Measurements from ENCODE around the gene YBX1. TPM values are rescaled to one million over a fixed set of nuclear protein-coding genes. Genes with fewer than 3 reads are reported as not detected.

The YBX1 gene
- total and polyA plus RNA-seq, 2 donors (not counting 1 experiment from before 2014, with no cell fraction given), result 164 to 345 TPM

- Mint-ChIP-seq H3K4me1 (peaks cover 55% of the 10 kb centered on the region), H3K9me3 (ENCODE audit: insufficient read depth) (no peaks in the 10 kb centered on the region), H3K4me3 (no peak overlapping the region), H3K27me3 (no peaks in the 10 kb centered on the region), H3K27ac (peak overlapping the region; percentile 7)
- no peak for ATAC-seq (ENCODE audit: low read depth)
- no peak for DNase-seq
- Histone ChIP-seq H3K9me3 (ENCODE audit: control extremely low read depth in 1 of 3, control insufficient read depth in 2 of 3, insufficient read depth in 1 of 3, low read length in 2 of 3) (no peaks in the 10 kb centered on the region), H3K4me2 (replicated peaks; ENCODE audit: low read depth, low read length, poor library complexity, severe bottlenecking) (no peak overlapping the region), H4K20me1 (ENCODE audit: control insufficient read depth, insufficient read depth, low read length, poor library complexity, severe bottlenecking) (peaks cover 93% of the 10 kb centered on the region), H3K4me1 (ENCODE audit: control insufficient read depth in 2 of 2, insufficient read depth in 2 of 2, low read length in 2 of 2) (peaks cover 37 to 42% of the 10 kb centered on the region in 2 donors), H3K27ac (ENCODE audit: low read length in 2 of 2) (no peak overlapping the region), H3K27me3 (replicated peaks in 1 of 4; ENCODE audit: control extremely low read depth in 1 of 4, control insufficient read depth in 3 of 4, insufficient read depth in 4 of 4, low read length in 3 of 4) (no peaks in the 10 kb centered on the region), H3K36me3 (replicated peaks in 1 of 2; ENCODE audit: control extremely low read depth in 1 of 2, control insufficient read depth in 1 of 2, extremely low read depth in 1 of 2, insufficient read depth in 2 of 2, low read length in 1 of 2) (peaks cover 6 to 58% of the 10 kb centered on the region in 2 experiments), H3K9ac (ENCODE audit: low read length) (no peak overlapping the region), H3K79me2 (ENCODE audit: control insufficient read depth, insufficient read depth, low read length) (peaks cover 88% of the 10 kb centered on the region), H2AFZ (ENCODE audit: insufficient read depth, low read depth, low read length, poor library complexity, severe bottlenecking) (no peak overlapping the region), H3K4me3 (ENCODE audit: control extremely low read depth in 1 of 5, extremely low read depth in 1 of 5, insufficient read depth in 1 of 5, low read depth in 2 of 5, low read length in 4 of 5) (no peak overlapping the region)
- TF ChIP-seq CTCF (IDR thresholded peaks at IDR 0.05), result no peak
- TF ChIP-seq EZH2 (IDR thresholded peaks at IDR 0.05; ENCODE audit: borderline replicate concordance, insufficient read depth, low read depth, low read length, poor library complexity, severe bottlenecking), result no peak
- ChIA-PET CTCF (interaction anchor here (1.1 kb wide), 1 partner anchor 380 kb away, joined by 3 read pairs; no protein-coding TSS in a partner anchor), POLR2A (no interaction called here)
- intact Hi-C loops (cut with micrococcal nuclease), result no loop called here
- WGBS (ENCODE audit: insufficient coverage), result no CpG with 5 or more reads among the region's 2 CpGs
Measured at GRCh38 chr1:42692911-42693310, 10.7 kb downstream of the YBX1 start.

- H3K36me3 ChIP-seq (replicated peaks in 1 of 2; ENCODE audit: control extremely low read depth in 1 of 2, control insufficient read depth in 1 of 2, extremely low read depth in 1 of 2, insufficient read depth in 2 of 2, low read length in 1 of 2), result peaks cover 5 to 90% of the 10 kb centered on the region in 2 experiments
- intact Hi-C loops (cut with micrococcal nuclease), result no loop called here
Measured at GRCh38 chr1:42698081-42698813, 16.0 kb downstream of the YBX1 start.

More at GRCh38 chr1:42698081-42698813, 16.0 kb downstream of the YBX1 start:
- H2AFZ ChIP-seq (ENCODE audit: insufficient read depth, low read depth, low read length, poor library complexity, severe bottlenecking), result no peak overlapping the region
- Mint-ChIP-seq H3K4me3 (no peak overlapping the region), H3K27me3 (no peaks in the 10 kb centered on the region), H3K27ac (peak overlapping the region; percentile 18), H3K9me3 (ENCODE audit: insufficient read depth) (no peaks in the 10 kb centered on the region), H3K4me1 (peaks cover 5% of the 10 kb centered on the region)
- no peak overlapping the region for H3K4me2 ChIP-seq (replicated peaks; ENCODE audit: low read depth, low read length, poor library complexity, severe bottlenecking)
- no peaks in the 10 kb centered on the region for H3K27me3 ChIP-seq (replicated peaks in 1 of 4; ENCODE audit: control extremely low read depth in 1 of 4, control insufficient read depth in 3 of 4, insufficient read depth in 4 of 4, low read length in 3 of 4)
- 100% methylated on average over 2 of the region's 4 CpGs for WGBS (ENCODE audit: insufficient coverage)
- ATAC-seq (ENCODE audit: low read depth) (no peak), DNase-seq (no peak)
- H3K9me3 ChIP-seq (ENCODE audit: control extremely low read depth in 1 of 3, control insufficient read depth in 2 of 3, insufficient read depth in 1 of 3, low read length in 2 of 3), result no peaks in the 10 kb centered on the region
- no peak overlapping the region for H3K27ac ChIP-seq (ENCODE audit: low read length in 2 of 2)
- no peak overlapping the region for H3K9ac ChIP-seq (ENCODE audit: low read length)
- ChIA-PET POLR2A (no interaction called here), CTCF (no interaction called here)
- no peak overlapping the region for H3K4me3 ChIP-seq (ENCODE audit: control extremely low read depth in 1 of 5, extremely low read depth in 1 of 5, insufficient read depth in 1 of 5, low read depth in 2 of 5, low read length in 4 of 5)
- peaks cover 43% of the 10 kb centered on the region for H3K79me2 ChIP-seq (ENCODE audit: control insufficient read depth, insufficient read depth, low read length)
- TF ChIP-seq EZH2 (IDR thresholded peaks at IDR 0.05; ENCODE audit: borderline replicate concordance, insufficient read depth, low read depth, low read length, poor library complexity, severe bottlenecking) (no peak), CTCF (IDR thresholded peaks at IDR 0.05) (no peak)
- H3K4me1 ChIP-seq (ENCODE audit: control insufficient read depth in 2 of 2, insufficient read depth in 2 of 2, low read length in 2 of 2), result no peaks in the 10 kb centered on the region
- H4K20me1 ChIP-seq (ENCODE audit: control insufficient read depth, insufficient read depth, low read length, poor library complexity, severe bottlenecking), result peaks cover 58% of the 10 kb centered on the region

Data from B cell (primary cell).